Ishikawa (cell line): ENCODE results near the gene ATP6V0B.

Experiments used
- CEBPB ChIP-seq: IDR thresholded peaks from 2 replicates; pipeline ENCODE4 v1.6.1; 2012
- CREB1 ChIP-seq: IDR thresholded peaks from 2 replicates; pipeline ENCODE4 v1.6.1; 2012; ENCODE audit warnings: low read depth
- EGR1 ChIP-seq: IDR thresholded peaks from 2 replicates; pipeline ENCODE4 v1.6.1; 2012
- EP300 ChIP-seq: IDR thresholded peaks from 2 replicates; pipeline ENCODE4 v1.6.1; 2012; ENCODE audit warnings: borderline replicate concordance
- FOXM1 ChIP-seq: IDR thresholded peaks from 2 replicates; pipeline ENCODE4 v1.6.1; 2012; ENCODE audit warnings: low read depth, borderline replicate concordance
- MAX ChIP-seq: IDR thresholded peaks from 2 replicates; pipeline ENCODE4 v1.6.1; 2012
- NFIC ChIP-seq: IDR thresholded peaks from 2 replicates; pipeline ENCODE4 v1.6.1; 2012
- RAD21 ChIP-seq: IDR thresholded peaks from 2 replicates; pipeline ENCODE4 v1.6.1; 2012; ENCODE audit warnings: low read depth
- REST ChIP-seq: IDR thresholded peaks from 2 replicates; pipeline ENCODE4 v1.6.1; 2012; ENCODE audit warnings: low read depth, mild to moderate bottlenecking
- TAF1 ChIP-seq: IDR thresholded peaks from 2 replicates; pipeline ENCODE4 v1.6.1; 2012; ENCODE audit warnings: low read depth, mild to moderate bottlenecking
- TCF12 ChIP-seq: IDR thresholded peaks from 2 replicates; pipeline ENCODE4 v1.6.1; 2012; ENCODE audit warnings: low read depth
- TEAD4 ChIP-seq: IDR thresholded peaks from 2 replicates; pipeline ENCODE4 v1.6.1; 2012
- USF1 ChIP-seq: IDR thresholded peaks from 2 replicates; pipeline ENCODE4 v1.6.1; 2012
- YY1 ChIP-seq: IDR thresholded peaks from 2 replicates; pipeline ENCODE4 v1.6.1; 2012; ENCODE audit warnings: low read depth
- ZBTB7A ChIP-seq: IDR thresholded peaks from 2 replicates; pipeline ENCODE4 v1.6.1; 2012; ENCODE audit warnings: low read depth

ATP6V0B gene

GRCh38 chr1:43970911-43971310 is 3.8 kb upstream of the ATP6V0B start:
- no peak for TF ChIP-seq CREB1
- no peak for TF ChIP-seq USF1
- no peak for TF ChIP-seq TEAD4
- no peak for TF ChIP-seq YY1
- no peak for TF ChIP-seq ZBTB7A
- TF ChIP-seq EP300 = no peak
- TF ChIP-seq TAF1 = no peak
- TF ChIP-seq FOXM1 = no peak
- TF ChIP-seq RAD21 = no peak
- TF ChIP-seq CEBPB = no peak
- TF ChIP-seq TCF12 = no peak
- TF ChIP-seq NFIC = no peak
- TF ChIP-seq MAX = no peak
- TF ChIP-seq REST = no peak
- TF ChIP-seq EGR1 = no peak

GRCh38 chr1:43971336-43971980 is 3.3 kb upstream of the ATP6V0B start:
- TF ChIP-seq NFIC = no peak
- no peak for TF ChIP-seq FOXM1
- TF ChIP-seq TCF12 = no peak
- TF ChIP-seq CREB1 = no peak
- no peak for TF ChIP-seq TEAD4
- TF ChIP-seq ZBTB7A = no peak
- no peak for TF ChIP-seq RAD21

GRCh38 chr1:43973981-43974442 is 748 bp upstream of the ATP6V0B start:
- TF ChIP-seq NFIC = no peak
- TF ChIP-seq CEBPB = no peak
- no peak for TF ChIP-seq CREB1
- no peak for TF ChIP-seq TCF12
- no peak for TF ChIP-seq FOXM1
- TF ChIP-seq EP300 = no peak
- no peak for TF ChIP-seq EGR1
- no peak for TF ChIP-seq MAX
- no peak for TF ChIP-seq USF1
- no peak for TF ChIP-seq RAD21
- TF ChIP-seq ZBTB7A = no peak
- no peak for TF ChIP-seq REST
- no peak for TF ChIP-seq YY1
- no peak for TF ChIP-seq TEAD4
- TF ChIP-seq TAF1 = no peak

GRCh38 chr1:43975249-43975961 is 645 bp downstream of the ATP6V0B start:
- no peak for TF ChIP-seq NFIC
- TF ChIP-seq YY1 = no peak
- no peak for TF ChIP-seq RAD21
- TF ChIP-seq USF1 = no peak
- TF ChIP-seq EGR1 = no peak
- TF ChIP-seq TAF1 = no peak; the same call in 1 of the 2 replicates
- TF ChIP-seq EP300 = no peak

GRCh38 chr1:43976045-43976444 is 1.3 kb downstream of the ATP6V0B start:
- TF ChIP-seq NFIC (no peak), TEAD4 (no peak)

GRCh38 chr1:43976890-43977289 is 2.1 kb downstream of the ATP6V0B start:
- TF ChIP-seq CREB1 (no peak), NFIC (no peak), ZBTB7A (no peak), USF1 (no peak), RAD21 (no peak), MAX (no peak), CEBPB (no peak), TCF12 (no peak), EGR1 (no peak), REST (no peak), TAF1 (no peak), FOXM1 (no peak)
